Glutamatergic neuron (in vitro differentiated cells): Measurements from ENCODE around the gene DNAJC5G. TPM values are rescaled to one million over a fixed set of nuclear protein-coding genes. Genes with fewer than 3 reads are reported as not detected.

ENCODE experiments used
- DNase-seq: peaks from one replicate; pipeline ENCODE4 v3.0.0; 2022
- H3K27ac Mint-ChIP-seq: one replicate; pipeline ENCODE4 v1.8.0; 2020; ENCODE audit warnings: mild to moderate bottlenecking, mixed read lengths, inconsistent platforms; ENCODE audit not compliant: unreplicated experiment
- H3K27me3 Mint-ChIP-seq: one replicate; pipeline ENCODE4 v1.8.0; 2020; ENCODE audit warnings: mild to moderate bottlenecking, moderate library complexity, mixed read lengths, inconsistent platforms; ENCODE audit not compliant: unreplicated experiment
- H3K36me3 Mint-ChIP-seq: one replicate; pipeline ENCODE4 v1.8.0; 2020; ENCODE audit warnings: mild to moderate bottlenecking, mixed read lengths, inconsistent platforms; ENCODE audit not compliant: unreplicated experiment
- H3K4me1 Mint-ChIP-seq: one replicate; pipeline ENCODE4 v1.8.0; 2020; ENCODE audit warnings: mild to moderate bottlenecking, low read depth, mixed read lengths, inconsistent platforms; ENCODE audit not compliant: unreplicated experiment
- H3K4me3 Mint-ChIP-seq: one replicate; pipeline ENCODE4 v1.8.0; 2020; ENCODE audit warnings: mild to moderate bottlenecking, mixed read lengths, inconsistent platforms; ENCODE audit not compliant: unreplicated experiment
- H3K9me3 Mint-ChIP-seq: one replicate; pipeline ENCODE4 v1.8.0; 2020; ENCODE audit warnings: mild to moderate bottlenecking, moderate library complexity, mixed read lengths, inconsistent platforms; ENCODE audit not compliant: unreplicated experiment
- CTCF ChIP-seq: fragments of 200-600 bp; sonication (generic); IDR thresholded peaks from one replicate; pipeline ENCODE4 v1.5.0; 2021; ENCODE audit not compliant: partially characterized antibody, unreplicated experiment
- total RNA-seq: library from RNA; stranded (reverse); fragmentation: NEBNext Ultra II Directional; extraction: Animal tissue kit (Norgen Biotek cat#: 25700); gene quantifications from one replicate; pipeline ENCODE4 v1.2.1, GENCODE V29; 2021; ENCODE audit not compliant: unreplicated experiment

The DNAJC5G gene
- total RNA-seq, 1 donor from 2014 or later, result not detected

- Mint-ChIP-seq H3K27ac (peak overlapping the region; percentile 53), H3K9me3 (peaks cover 8% of the 10 kb centered on the region), H3K27me3 (peaks cover 2% of the 10 kb centered on the region), H3K4me1 (peaks cover 26% of the 10 kb centered on the region), H3K36me3 (no peaks in the 10 kb centered on the region), H3K4me3 (no peak overlapping the region)
- no peak for DNase-seq
- TF ChIP-seq CTCF, result no peak
Observed at GRCh38 chr2:27281442-27281841, 6.2 kb downstream of the DNAJC5G start.

- Mint-ChIP-seq H3K9me3 (peaks cover 8% of the 10 kb centered on the region), H3K27me3 (peaks cover 2% of the 10 kb centered on the region), H3K27ac (peak within 1 kb of the TSS; percentile 76), H3K4me3 (peak within 1 kb of the TSS; percentile 81), H3K36me3 (no peaks in the 10 kb centered on the region), H3K4me1 (peaks cover 26% of the 10 kb centered on the region)
- TF ChIP-seq CTCF, result no peak
- DNase-seq, result no peak
Observed at GRCh38 chr2:27281855-27282559, 6.8 kb downstream of the DNAJC5G start, which contains the start of gene TRIM54. Gene TRIM54, plus strand, starts transcription at chr2:27282429. Its CDS starts 303 bp downstream, at chr2:27282732.

- TF ChIP-seq CTCF, result no peak
- Mint-ChIP-seq H3K4me3 (peak overlapping the region; percentile 81), H3K27ac (peak overlapping the region; percentile 76), H3K27me3 (peaks cover 5% of the 10 kb centered on the region), H3K4me1 (peaks cover 26% of the 10 kb centered on the region), H3K36me3 (no peaks in the 10 kb centered on the region), H3K9me3 (peaks cover 6% of the 10 kb centered on the region)
- DNase-seq, result peak; percentile 44
Observed at GRCh38 chr2:27282892-27283291, 7.7 kb downstream of the DNAJC5G start.

- Mint-ChIP-seq H3K36me3 (no peaks in the 10 kb centered on the region), H3K27me3 (peaks cover 6% of the 10 kb centered on the region), H3K9me3 (peaks cover 6% of the 10 kb centered on the region), H3K4me3 (no peak overlapping the region), H3K4me1 (peaks cover 26% of the 10 kb centered on the region), H3K27ac (no peak overlapping the region)
- TF ChIP-seq CTCF, result no peak
- no peak for DNase-seq
Observed at GRCh38 chr2:27284996-27285395, 9.8 kb downstream of the DNAJC5G start.

GRCh38 chr2:27285481-27285880 lies 10.2 kb downstream of the DNAJC5G start:
- H3K27ac Mint-ChIP-seq, result no peak overlapping the region
- no peak overlapping the region for H3K4me3 Mint-ChIP-seq
- H3K36me3 Mint-ChIP-seq, result no peaks in the 10 kb centered on the region
- TF ChIP-seq CTCF, result no peak
- H3K4me1 Mint-ChIP-seq, result peaks cover 26% of the 10 kb centered on the region
- peaks cover 6% of the 10 kb centered on the region for H3K9me3 Mint-ChIP-seq
- no peak for DNase-seq
- peaks cover 6% of the 10 kb centered on the region for H3K27me3 Mint-ChIP-seq
